22Rv1 (cell line): ENCODE data around the gene CRYBB1.

Source experiments
- H3K27ac ChIP-seq: fragments of 450-650 bp; 2 replicates; pipeline ENCODE4 v1.5.1; 2017
- ZFX ChIP-seq: fragments of 450-650 bp; IDR thresholded peaks from 2 replicates; pipeline ENCODE4 v1.6.1; 2017; ENCODE audit warnings: antibody characterized with exemption, borderline replicate concordance
- TF ChIP-seq, protein P1 (sequence below): fragments of 450-650 bp; IDR thresholded peaks from 2 replicates; pipeline ENCODE4 v1.5.1; 2017; ENCODE audit warnings: mild to moderate bottlenecking

CRYBB1 gene

DNA sequence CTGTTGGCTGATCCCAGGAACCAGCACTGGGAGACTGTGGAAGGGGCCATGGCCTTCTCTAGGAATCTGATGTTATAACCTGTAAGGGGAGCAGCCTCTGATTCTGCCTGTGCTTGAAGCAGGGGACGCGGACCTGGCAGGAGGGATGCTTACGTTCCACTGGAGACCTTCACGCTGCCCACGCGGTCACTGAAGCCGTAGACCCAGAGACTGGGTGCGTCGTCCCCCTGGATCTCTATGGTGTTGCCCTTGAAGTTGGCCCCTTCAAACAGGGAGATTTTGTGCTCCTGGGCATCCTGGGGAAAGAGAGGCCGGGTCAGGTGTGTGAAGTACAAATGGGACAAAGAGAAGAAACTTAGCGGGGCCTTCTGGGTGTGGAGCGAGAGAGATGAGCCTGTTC is 16.1 kb downstream of the CRYBB1 start:
- H3K27ac ChIP-seq, result no peak overlapping the region
- TF ChIP-seq, protein P1, sequence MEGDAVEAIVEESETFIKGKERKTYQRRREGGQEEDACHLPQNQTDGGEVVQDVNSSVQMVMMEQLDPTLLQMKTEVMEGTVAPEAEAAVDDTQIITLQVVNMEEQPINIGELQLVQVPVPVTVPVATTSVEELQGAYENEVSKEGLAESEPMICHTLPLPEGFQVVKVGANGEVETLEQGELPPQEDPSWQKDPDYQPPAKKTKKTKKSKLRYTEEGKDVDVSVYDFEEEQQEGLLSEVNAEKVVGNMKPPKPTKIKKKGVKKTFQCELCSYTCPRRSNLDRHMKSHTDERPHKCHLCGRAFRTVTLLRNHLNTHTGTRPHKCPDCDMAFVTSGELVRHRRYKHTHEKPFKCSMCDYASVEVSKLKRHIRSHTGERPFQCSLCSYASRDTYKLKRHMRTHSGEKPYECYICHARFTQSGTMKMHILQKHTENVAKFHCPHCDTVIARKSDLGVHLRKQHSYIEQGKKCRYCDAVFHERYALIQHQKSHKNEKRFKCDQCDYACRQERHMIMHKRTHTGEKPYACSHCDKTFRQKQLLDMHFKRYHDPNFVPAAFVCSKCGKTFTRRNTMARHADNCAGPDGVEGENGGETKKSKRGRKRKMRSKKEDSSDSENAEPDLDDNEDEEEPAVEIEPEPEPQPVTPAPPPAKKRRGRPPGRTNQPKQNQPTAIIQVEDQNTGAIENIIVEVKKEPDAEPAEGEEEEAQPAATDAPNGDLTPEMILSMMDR, result no peak
- TF ChIP-seq ZFX, result no peak

DNA sequence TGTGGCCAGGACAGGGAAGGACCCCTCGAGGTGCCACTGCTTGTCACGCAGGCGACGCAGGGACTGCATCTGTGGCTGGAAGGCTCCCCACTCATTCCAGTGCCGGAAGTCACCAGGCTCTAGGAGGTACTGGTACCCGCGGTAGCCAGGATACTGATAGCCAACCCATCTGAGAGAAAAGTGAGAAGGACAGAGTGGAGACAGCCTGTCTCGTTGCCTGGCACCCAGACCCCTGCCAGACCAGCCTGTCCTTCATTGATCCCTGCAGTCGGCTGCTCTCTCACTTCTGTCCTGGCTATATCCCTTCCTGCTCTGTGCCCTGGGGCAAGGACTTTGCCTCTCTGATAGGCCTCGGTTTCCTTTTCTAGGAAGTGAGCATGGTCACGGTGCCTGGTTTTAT is 18.3 kb downstream of the CRYBB1 start:
- TF ChIP-seq, protein P1, result no peak
- no peak for TF ChIP-seq ZFX

DNA sequence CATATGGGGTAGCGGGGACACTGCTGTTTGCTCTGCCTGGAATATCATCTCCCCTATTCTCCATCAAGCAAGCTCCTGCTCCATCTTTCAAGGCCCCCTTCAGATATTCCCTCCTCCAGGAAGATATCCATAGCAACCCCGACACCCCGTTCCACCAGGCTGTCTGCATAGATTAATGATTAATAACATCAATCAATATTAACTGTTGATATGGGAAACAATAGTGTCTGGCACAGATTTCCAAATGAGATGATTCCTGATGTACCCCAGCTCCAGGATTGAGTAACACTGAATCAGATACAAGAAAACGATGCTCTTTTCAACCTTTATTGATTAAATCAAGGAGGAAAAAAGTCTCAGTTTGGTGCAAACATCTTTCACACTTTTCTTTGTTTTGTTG is 20.3 kb downstream of the CRYBB1 start:
- no peak for TF ChIP-seq ZFX
- TF ChIP-seq, protein P1, result no peak
- no peak overlapping the region for H3K27ac ChIP-seq

More for the DNA sequence above, 18.3 kb downstream of the CRYBB1 start:
- no peak overlapping the region for H3K27ac ChIP-seq

DNA sequence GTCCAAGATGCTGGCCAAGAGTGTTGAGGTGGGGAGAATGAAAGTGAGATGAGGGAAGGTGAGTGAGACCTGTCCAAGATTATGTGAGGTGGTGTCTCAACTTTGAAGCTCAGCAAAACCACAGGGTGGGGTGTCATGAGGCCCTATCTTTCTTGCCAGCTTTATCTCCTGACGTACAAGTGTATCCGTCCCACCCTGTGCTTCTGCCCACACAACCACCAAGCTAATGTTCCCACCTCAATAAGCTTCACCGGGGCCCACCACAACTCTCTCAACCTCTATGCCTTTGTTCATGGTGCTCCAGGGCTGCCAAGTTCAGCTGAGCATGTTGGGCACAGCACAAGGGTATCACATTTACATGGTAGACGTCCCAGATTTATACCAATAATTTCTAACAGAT is 20.8 kb downstream of the CRYBB1 start:
- TF ChIP-seq ZFX, result no peak
- TF ChIP-seq, protein P1, result no peak
- no peak overlapping the region for H3K27ac ChIP-seq

DNA sequence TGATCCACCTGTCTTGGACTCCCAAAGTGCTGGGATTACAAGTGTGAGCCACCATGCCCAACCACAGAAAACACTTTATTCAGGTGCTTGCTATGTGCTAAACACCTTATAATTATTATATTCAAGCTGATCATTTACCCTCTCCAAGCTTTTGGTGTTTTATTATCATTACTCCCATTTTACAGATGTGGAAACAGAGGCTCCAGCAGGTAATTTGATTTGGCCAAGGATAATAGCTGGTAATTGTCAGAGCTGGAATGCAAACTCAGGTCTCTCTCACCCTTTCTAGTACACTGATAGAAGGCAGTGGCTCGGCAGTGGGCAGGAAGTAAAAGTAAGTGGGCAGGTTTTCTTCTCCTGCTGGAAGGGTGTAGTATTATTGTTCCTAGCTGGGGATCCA is 24.1 kb downstream of the CRYBB1 start:
- no peak for TF ChIP-seq ZFX
- TF ChIP-seq, protein P1, result no peak
- H3K27ac ChIP-seq, result no peak overlapping the region

DNA sequence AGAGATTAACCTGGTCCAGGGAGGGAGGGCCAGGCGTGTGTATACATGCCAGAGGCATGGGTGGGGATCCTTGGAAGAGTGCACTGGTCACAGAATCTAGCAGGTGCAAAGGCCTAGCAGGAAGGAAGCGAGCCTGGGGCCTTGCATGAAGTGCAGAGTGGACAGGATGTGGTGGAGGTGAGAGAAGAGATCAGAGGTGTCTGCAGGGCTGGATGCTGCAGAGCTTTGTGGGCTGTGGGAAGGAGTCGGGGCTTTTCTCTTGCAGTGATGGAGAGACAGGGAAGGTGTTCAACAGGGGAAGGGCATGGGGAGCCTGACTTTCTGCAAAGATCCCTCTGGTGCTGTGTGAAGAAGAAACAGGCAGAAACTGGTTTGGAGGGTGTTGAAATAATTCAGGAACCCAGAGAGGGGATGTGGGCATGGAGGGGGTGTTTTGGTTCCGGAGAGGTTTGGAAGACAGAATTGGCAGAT is 25.4 kb downstream of the CRYBB1 start:
- H3K27ac ChIP-seq, result no peak overlapping the region
- no peak for TF ChIP-seq ZFX
- TF ChIP-seq, protein P1, result no peak

DNA sequence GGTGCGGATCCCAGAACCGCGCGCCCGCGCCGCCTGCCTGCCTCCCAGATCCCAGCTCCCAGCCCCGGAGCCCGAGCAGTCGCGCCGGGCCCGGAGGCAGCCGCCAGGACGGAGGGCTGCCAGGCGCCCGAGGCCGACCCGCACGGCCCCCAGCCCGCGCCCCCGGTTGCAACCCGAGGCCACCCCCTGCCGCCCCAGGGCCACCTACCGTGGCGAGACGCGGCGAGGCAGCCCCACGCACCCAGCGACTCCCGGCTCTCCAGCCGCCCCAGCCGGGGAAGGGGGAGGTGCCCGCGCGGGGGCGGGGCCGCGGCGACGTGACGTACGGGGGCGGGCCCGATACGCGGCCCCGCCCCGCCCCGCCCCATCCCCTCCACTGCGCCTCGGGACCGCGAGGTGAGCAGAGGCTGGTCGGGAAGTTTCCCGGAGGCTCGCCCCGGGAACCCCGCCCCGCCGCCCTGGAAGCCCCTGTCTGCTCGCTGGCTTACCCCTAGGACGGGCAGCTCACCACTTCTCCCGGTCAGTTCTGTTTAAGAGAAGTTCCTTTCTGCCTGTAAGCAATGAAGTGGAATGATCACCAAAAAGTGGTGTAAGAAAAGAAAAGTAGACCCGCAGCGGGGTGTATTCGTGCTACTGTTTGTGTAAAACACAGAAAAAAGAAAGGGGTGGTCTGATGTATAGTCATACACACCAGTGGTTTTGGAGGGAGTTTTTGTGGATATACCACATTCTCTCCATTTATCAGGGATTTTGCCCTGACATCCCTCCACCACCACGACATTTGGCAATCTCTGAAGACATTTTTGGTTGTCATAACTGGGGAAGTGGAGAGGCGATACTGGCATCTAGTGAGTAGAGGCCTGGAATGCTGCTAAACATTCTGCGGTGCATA is 27.7 kb downstream of the CRYBB1 start, which contains the start of gene TPST2:
TSS of gene TPST2 (minus strand) at position 288 of the 892 bp plus-strand sequence. CDS start 48,502 bp downstream, outside the sequence.
- TF ChIP-seq, protein P1, result no peak
- TF ChIP-seq ZFX, result no peak
- H3K27ac ChIP-seq, result no peak within 1 kb of the TSS
